ENCODE measurements around the gene RNF220.

GRCh38 chr1:44539991-44540730 is 135.1 kb downstream of the RNF220 start:
- TF ChIP-seq CTCF (IDR thresholded peaks at IDR 0.05; ENCODE audit: poor library complexity) (no peak), EZH2 (IDR thresholded peaks at IDR 0.05; ENCODE audit: borderline replicate concordance) (no peak)
